Caco-2 (cell line): ENCODE data around the gene SMCO3. TPM values are rescaled to one million over a fixed set of nuclear protein-coding genes. Genes with fewer than 3 reads are reported as not detected.
A peak's percentile ranks its signal among the peaks of the same experiment; 100 is the strongest.

Experiments used
- BruUV-seq: library from RNA; stranded (reverse); fragments of 400-500 nt; replicated peaks from 2 replicates; lab custom pipeline; 2021; lab: Mats Ljungman, UMichigan
- CTCF ChIA-PET: fragments of 300-600 bp; sonication (Branson Sonifier 250); formaldehyde crosslinking; loops from one replicate; lab custom pipeline; 2022; ENCODE audit warnings: antibody characterized with exemption; lab: Charles Lee
- POLR2A ChIA-PET: fragments of 300-600 bp; sonication (Branson Sonifier 250); formaldehyde crosslinking; loops from one replicate; lab custom pipeline; 2022; ENCODE audit warnings: antibody characterized with exemption; lab: Charles Lee
- DNase-seq, 2 experiments: peaks; one replicate each; pipeline versions ENCODE4 v3.0.0 to v3.0.0-alpha.2; 2020 to 2022
- H3K27me3 ChIP-seq: replicated peaks from 2 replicates; pipeline ENCODE4 v1.6.0; 2011; ENCODE audit warnings: low read length; ENCODE audit not compliant: control insufficient read depth, insufficient read depth
- H3K36me3 ChIP-seq: 2 replicates; pipeline ENCODE4 v1.5.1; 2011; ENCODE audit warnings: low read length; ENCODE audit not compliant: control insufficient read depth, insufficient read depth
- H3K4me1 ChIP-seq: fragments of 250-450 bp; sonication (Bioruptor Pico); 2 replicates; pipeline ENCODE4 v1.5.1; 2020; ENCODE audit warnings: mild to moderate bottlenecking
- H3K4me3 ChIP-seq: 2 replicates; pipeline ENCODE4 v1.5.1; 2011; ENCODE audit warnings: low read depth, mild to moderate bottlenecking, control low read depth, low read length
- H3K9me3 ChIP-seq: fragments of 250-450 bp; sonication (Bioruptor Pico); 2 replicates; pipeline ENCODE4 v1.5.1; 2020; ENCODE audit warnings: mild to moderate bottlenecking, moderate library complexity
- H3K27ac Mint-ChIP-seq: one replicate; pipeline ENCODE4 v1.8.0; 2022; ENCODE audit warnings: mixed read lengths; ENCODE audit not compliant: unreplicated experiment
- H3K27me3 Mint-ChIP-seq: one replicate; pipeline ENCODE4 v1.8.0; 2022; ENCODE audit warnings: mixed read lengths; ENCODE audit not compliant: insufficient read depth, unreplicated experiment
- H3K36me3 Mint-ChIP-seq: one replicate; pipeline ENCODE4 v1.8.0; 2022; ENCODE audit warnings: mild to moderate bottlenecking, mixed read lengths; ENCODE audit not compliant: insufficient read depth, unreplicated experiment
- H3K4me1 Mint-ChIP-seq: one replicate; pipeline ENCODE4 v1.8.0; 2022; ENCODE audit warnings: low read depth, mixed read lengths; ENCODE audit not compliant: unreplicated experiment
- H3K4me3 Mint-ChIP-seq: one replicate; pipeline ENCODE4 v1.8.0; 2022; ENCODE audit warnings: mild to moderate bottlenecking, moderate library complexity, mixed read lengths; ENCODE audit not compliant: unreplicated experiment
- H3K9me3 Mint-ChIP-seq: one replicate; pipeline ENCODE4 v1.8.0; 2022; ENCODE audit warnings: mixed read lengths; ENCODE audit not compliant: unreplicated experiment
- intact Hi-C: fragments of 100-400 bp; cut with micrococcal nuclease; formaldehyde crosslinking; loops from one replicate; pipeline ENCODE4 v1.10.0; 2022; ENCODE audit not compliant: unreplicated experiment
- total RNA-seq: library from RNA; stranded (reverse); gene quantifications from 2 replicates; pipeline ENCODE4 v1.2.3, GENCODE V29; 2022
- TF ChIP-seq, protein P1 (sequence below), 2 experiments: fragments of 200-600 bp in 1 of 2; IDR thresholded peaks; 1 replicate in 1 of 2; 2 replicates in 1 of 2; pipeline versions ENCODE4 v1.5.1 to v1.8.0; 2011 to 2022; ENCODE audit warnings: antibody characterized with exemption in 1 of 2, control low read depth in 1 of 2, inconsistent platforms in 1 of 2, low read depth in 1 of 2, low read length in 1 of 2, mild to moderate bottlenecking in 1 of 2, moderate library complexity in 1 of 2; ENCODE audit not compliant: insufficient read depth in 1 of 2, severe bottlenecking in 1 of 2, unreplicated experiment in 1 of 2

The SMCO3 gene
- total RNA-seq, 1 experiment from 2014 or later, result not detected

DNA sequence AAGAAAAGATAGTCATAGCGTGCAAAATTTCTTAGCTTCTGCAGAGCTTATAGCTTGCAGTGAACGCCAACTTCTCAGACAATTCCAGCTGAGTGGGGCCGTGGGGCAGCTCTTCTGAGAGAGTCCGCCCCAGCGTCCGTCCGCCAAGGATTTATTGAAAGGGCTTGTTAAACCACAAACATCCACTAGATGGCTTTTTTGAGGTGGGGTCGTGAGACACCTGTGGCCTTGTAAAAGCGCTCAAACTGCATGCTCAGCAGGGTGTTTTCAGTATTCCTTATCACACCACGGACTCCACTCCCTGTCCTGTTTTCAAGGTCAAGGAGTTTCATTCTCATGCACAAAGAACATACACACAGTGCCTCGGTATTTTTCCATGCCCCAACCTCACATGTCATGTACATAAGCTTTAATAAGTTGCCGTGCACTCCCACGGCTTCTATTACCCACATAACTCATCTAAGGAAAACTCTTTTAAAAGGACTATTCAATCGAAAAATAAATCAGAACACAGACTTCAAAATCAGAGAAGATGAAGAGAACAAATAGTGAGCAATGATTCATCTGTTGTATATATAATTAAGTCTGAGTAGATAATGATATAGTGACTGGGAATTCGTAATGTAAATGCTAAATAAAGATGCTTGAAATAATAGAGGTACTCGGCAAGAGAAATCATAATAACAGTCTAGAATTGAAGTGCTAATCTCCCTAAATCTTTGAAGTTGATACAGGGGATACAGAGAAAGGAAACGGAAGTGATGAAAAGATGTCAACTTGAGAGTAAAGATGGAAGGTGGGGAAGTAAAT lies 57.4 kb downstream of the SMCO3 start:
- Histone ChIP-seq H3K4me3 (no peak overlapping the region), H3K4me1 (0 out of 2 replicates have a peak, but pooled peaks cover 3% of the 10 kb centered on the region), H3K36me3 (no peaks in the 10 kb centered on the region), H3K9me3 (0 out of 2 replicates have a peak, but pooled peaks cover 5% of the 10 kb centered on the region), H3K27me3 (no peaks in the 10 kb centered on the region)
- CTCF ChIA-PET, result interaction anchor here (0.9 to 1.8 kb wide), 2 partner anchors 14 to 22 kb away, joined by 3 to 8 read pairs; a partner anchor contains a TSS
- Mint-ChIP-seq H3K36me3 (peaks cover 8% of the 10 kb centered on the region), H3K27me3 (no peaks in the 10 kb centered on the region), H3K4me3 (no peak overlapping the region), H3K9me3 (peaks cover 29% of the 10 kb centered on the region), H3K4me1 (no peaks in the 10 kb centered on the region), H3K27ac (no peak overlapping the region)
- intact Hi-C loops, result no loop called here
- TF ChIP-seq, protein P1, sequence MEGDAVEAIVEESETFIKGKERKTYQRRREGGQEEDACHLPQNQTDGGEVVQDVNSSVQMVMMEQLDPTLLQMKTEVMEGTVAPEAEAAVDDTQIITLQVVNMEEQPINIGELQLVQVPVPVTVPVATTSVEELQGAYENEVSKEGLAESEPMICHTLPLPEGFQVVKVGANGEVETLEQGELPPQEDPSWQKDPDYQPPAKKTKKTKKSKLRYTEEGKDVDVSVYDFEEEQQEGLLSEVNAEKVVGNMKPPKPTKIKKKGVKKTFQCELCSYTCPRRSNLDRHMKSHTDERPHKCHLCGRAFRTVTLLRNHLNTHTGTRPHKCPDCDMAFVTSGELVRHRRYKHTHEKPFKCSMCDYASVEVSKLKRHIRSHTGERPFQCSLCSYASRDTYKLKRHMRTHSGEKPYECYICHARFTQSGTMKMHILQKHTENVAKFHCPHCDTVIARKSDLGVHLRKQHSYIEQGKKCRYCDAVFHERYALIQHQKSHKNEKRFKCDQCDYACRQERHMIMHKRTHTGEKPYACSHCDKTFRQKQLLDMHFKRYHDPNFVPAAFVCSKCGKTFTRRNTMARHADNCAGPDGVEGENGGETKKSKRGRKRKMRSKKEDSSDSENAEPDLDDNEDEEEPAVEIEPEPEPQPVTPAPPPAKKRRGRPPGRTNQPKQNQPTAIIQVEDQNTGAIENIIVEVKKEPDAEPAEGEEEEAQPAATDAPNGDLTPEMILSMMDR (IDR thresholded peaks at IDR 0.05; ENCODE audit: insufficient read depth in 1 of 2, low read depth in 1 of 2, low read length in 1 of 2, severe bottlenecking in 1 of 2, unreplicated experiment in 1 of 2), result peak; percentile 53 to 69
- POLR2A ChIA-PET, result no interaction called here
- DNase-seq, result peak; percentile 51 to 72
- no TSS peak for BruUV-seq

Other genes starting within 250 kb of the SMCO3 start
- 21.1 and 21.4 TPM in 2 replicates for gene PLBD1, start 246.3 kb downstream of the SMCO3 start, total RNA-seq
- 2.4 and 4.4 TPM in 2 replicates for gene GUCY2C, start 117.6 kb downstream of the SMCO3 start, total RNA-seq
- gene WBP11, start 10.7 kb downstream of the SMCO3 start, total RNA-seq, result 159 and 184 TPM in 2 replicates
- gene C12orf60, start 10.5 kb downstream of the SMCO3 start, total RNA-seq, result 1.8 and 2.8 TPM in 2 replicates
- gene ART4, start 29.3 kb upstream of the SMCO3 start, total RNA-seq, result 0.19 and 0.57 TPM in 2 replicates
- gene MGP, start 71.7 kb upstream of the SMCO3 start, total RNA-seq, result not detected in 2 replicates
- gene ERP27, start 124.4 kb upstream of the SMCO3 start, total RNA-seq, result 0.98 and 1.1 TPM in 2 replicates
- 15.9 and 21.1 TPM in 2 replicates for gene ARHGDIB, start 147.4 kb upstream of the SMCO3 start, total RNA-seq
- gene PDE6H, start 158.9 kb upstream of the SMCO3 start, total RNA-seq, result not detected in 2 replicates